Skin epidermis (tissue), 12 donors: ENCODE results near the gene ASTL.
A peak's percentile ranks its signal among the peaks of the same experiment; 100 is the strongest.

Source experiments
- H3K27ac ChIP-seq, 21 experiments: fragments of 200-600 bp; sonication (generic) in 11 of 21; one replicate each; pipeline ENCODE4 v1.5.0; 2020; ENCODE audit warnings: mild to moderate bottlenecking in 3 of 21, inconsistent platforms in 2 of 21, moderate library complexity in 2 of 21
- H3K4me3 ChIP-seq, 7 experiments: fragments of 200-600 bp; sonication (generic) in 2 of 7; one replicate each; pipeline ENCODE4 v1.5.0; 2020; ENCODE audit warnings: inconsistent platforms in 2 of 7, mild to moderate bottlenecking in 2 of 7, moderate library complexity in 1 of 7

Gene ASTL

GRCh38 chr2:96138179-96139145, at the start of gene ASTL:
ASTL (minus strand) TSS chr2:96138502; CDS start chr2:96138436, 66 bp downstream.
- H3K27ac ChIP-seq, result peak within 1 kb of the TSS in 7 of 21 experiments; percentile 2 to 56 (median 17)

GRCh38 chr2:96186562-96186961, 48.3 kb upstream of the ASTL start:
- no peak overlapping the region for H3K27ac ChIP-seq
- H3K4me3 ChIP-seq, result no peak overlapping the region

More at GRCh38 chr2:96138179-96139145, at the start of gene ASTL:
- H3K4me3 ChIP-seq, result no peak within 1 kb of the TSS

GRCh38 chr2:96185516-96185915, 47.2 kb upstream of the ASTL start:
- H3K4me3 ChIP-seq, result no peak overlapping the region
- peak overlapping the region in 1 of 21 experiments; percentile 12 for H3K27ac ChIP-seq

- Histone ChIP-seq H3K4me3 (no peak overlapping the region), H3K27ac (peak overlapping the region in 1 of 21 experiments; percentile 12)
Measured at GRCh38 chr2:96184989-96185388, 46.7 kb upstream of the ASTL start.

GRCh38 chr2:96184188-96184587, 45.9 kb upstream of the ASTL start:
- no peak overlapping the region for H3K27ac ChIP-seq
- H3K4me3 ChIP-seq, result no peak overlapping the region

GRCh38 chr2:96181529-96181928, 43.2 kb upstream of the ASTL start:
- Histone ChIP-seq H3K4me3 (no peak overlapping the region), H3K27ac (no peak overlapping the region)

GRCh38 chr2:96180521-96180920, 42.2 kb upstream of the ASTL start:
- H3K27ac ChIP-seq, result no peak overlapping the region
- no peak overlapping the region for H3K4me3 ChIP-seq

GRCh38 chr2:96180002-96180401, 41.7 kb upstream of the ASTL start:
- H3K27ac ChIP-seq, result no peak overlapping the region
- H3K4me3 ChIP-seq, result no peak overlapping the region

GRCh38 chr2:96176661-96177060, 38.4 kb upstream of the ASTL start:
- no peak overlapping the region for H3K27ac ChIP-seq
- no peak overlapping the region for H3K4me3 ChIP-seq

GRCh38 chr2:96175951-96176350, 37.6 kb upstream of the ASTL start:
- Histone ChIP-seq H3K4me3 (no peak overlapping the region), H3K27ac (no peak overlapping the region)

- H3K4me3 ChIP-seq, result no peak overlapping the region
- H3K27ac ChIP-seq, result peak overlapping the region in 1 of 21 experiments; percentile 10
Measured at GRCh38 chr2:96174251-96175144, 36.2 kb upstream of the ASTL start.

- Histone ChIP-seq H3K4me3 (no peak overlapping the region), H3K27ac (no peak overlapping the region)
Measured at GRCh38 chr2:96171831-96172230, 33.5 kb upstream of the ASTL start.

GRCh38 chr2:96170626-96171025, 32.3 kb upstream of the ASTL start:
- Histone ChIP-seq H3K4me3 (no peak overlapping the region), H3K27ac (no peak overlapping the region)

GRCh38 chr2:96169868-96170507, 31.7 kb upstream of the ASTL start:
- no peak overlapping the region for H3K27ac ChIP-seq
- H3K4me3 ChIP-seq, result no peak overlapping the region

- H3K27ac ChIP-seq, result no peak overlapping the region
- no peak overlapping the region for H3K4me3 ChIP-seq
Measured at GRCh38 chr2:96167407-96168013, 29.2 kb upstream of the ASTL start.

GRCh38 chr2:96164459-96165184, 26.3 kb upstream of the ASTL start:
- Histone ChIP-seq H3K27ac (peak overlapping the region in 14 of 21 experiments; percentile 6 to 92 (median 71)), H3K4me3 (no peak overlapping the region)

GRCh38 chr2:96163768-96164429, 25.6 kb upstream of the ASTL start:
- Histone ChIP-seq H3K4me3 (no peak overlapping the region), H3K27ac (peak overlapping the region in 14 of 21 experiments; percentile 6 to 92 (median 71))

GRCh38 chr2:96163415-96163767, 25.1 kb upstream of the ASTL start:
- Histone ChIP-seq H3K27ac (peak overlapping the region in 13 of 21 experiments; percentile 16 to 92 (median 74)), H3K4me3 (no peak overlapping the region)
